DLD1 (cell line): ENCODE measurements around the gene AIM2.
"Not testable (repeated sequence)": the region's sequence is repeated elsewhere in the genome, so short reads cannot be mapped to it uniquely, and the experiment has no call there.

Experiments
- in situ Hi-C: cut with HindIII; loops from 2 replicates; pipeline ENCODE4 v1.10.0; 2017; ENCODE audit warnings: low sequenced_read_pairs

AIM2 gene

GRCh38 chr1:159081626-159082025 lies 5.1 kb upstream of the AIM2 start:
- in situ Hi-C loops = no loop called here

- in situ Hi-C loops = no loop called here
Measured at GRCh38 chr1:159079525-159079924, 3.0 kb upstream of the AIM2 start.

- in situ Hi-C loops = no loop called here
Measured at GRCh38 chr1:159077120-159077961, 775 bp upstream of the AIM2 start.

GRCh38 chr1:159071970-159072582 lies 4.5 kb downstream of the AIM2 start:
- in situ Hi-C loops = no loop called here

GRCh38 chr1:159068886-159069285 lies 7.7 kb downstream of the AIM2 start:
- in situ Hi-C loops = no loop called here

- in situ Hi-C loops = no loop called here
Measured at GRCh38 chr1:159067699-159068621, 8.6 kb downstream of the AIM2 start.

GRCh38 chr1:159066108-159066507 lies 10.5 kb downstream of the AIM2 start:
- in situ Hi-C loops = no loop called here

- in situ Hi-C loops = no loop called here
Measured at GRCh38 chr1:159065106-159065505, 11.5 kb downstream of the AIM2 start.

GRCh38 chr1:159058751-159059150 lies 17.8 kb downstream of the AIM2 start:
- in situ Hi-C loops = no loop called here

GRCh38 chr1:159056069-159056698 lies 20.4 kb downstream of the AIM2 start:
- in situ Hi-C loops = no loop called here

- in situ Hi-C loops = no loop called here
Measured at GRCh38 chr1:159055181-159055641, 21.4 kb downstream of the AIM2 start.

- in situ Hi-C loops = no loop called here
Measured at GRCh38 chr1:159054427-159054826, 22.1 kb downstream of the AIM2 start.

GRCh38 chr1:159051436-159051835 lies 25.1 kb downstream of the AIM2 start:
- in situ Hi-C loops = no loop called here

- in situ Hi-C loops = not testable (repeated sequence)
Measured at GRCh38 chr1:159046486-159046885, 30.1 kb downstream of the AIM2 start.

- in situ Hi-C loops = no loop called here
Measured at GRCh38 chr1:159040893-159041724, 35.5 kb downstream of the AIM2 start.

GRCh38 chr1:159040206-159040605 lies 36.4 kb downstream of the AIM2 start:
- in situ Hi-C loops = no loop called here

GRCh38 chr1:159030877-159031447 lies 45.6 kb downstream of the AIM2 start:
- in situ Hi-C loops = no loop called here

- in situ Hi-C loops = no loop called here
Measured at GRCh38 chr1:159030311-159030710, 46.3 kb downstream of the AIM2 start.

GRCh38 chr1:159026841-159027240 lies 49.7 kb downstream of the AIM2 start:
- in situ Hi-C loops = not testable (repeated sequence)

- in situ Hi-C loops = no loop called here
Measured at GRCh38 chr1:159025043-159025442, 51.5 kb downstream of the AIM2 start.
